ENCODE data around the gene GAPVD1. TPM values are rescaled to one million over a fixed set of nuclear protein-coding genes. Genes with fewer than 3 reads are reported as not detected.

Gene GAPVD1
- total RNA-seq, 1 donor from 2014 or later = 49.5 TPM

- Mint-ChIP-seq H3K27me3 (no peaks in the 10 kb centered on the region), H3K27ac (no peak overlapping the region), H3K4me1 (ENCODE audit: low read depth) (peaks cover 8% of the 10 kb centered on the region), H3K36me3 (ENCODE audit: insufficient read depth) (peaks cover 26% of the 10 kb centered on the region), H3K9me3 (ENCODE audit: low read depth) (no peaks in the 10 kb centered on the region), H3K4me3 (ENCODE audit: low read depth) (no peak overlapping the region)
- no peak for DNase-seq (ENCODE audit: low spot score, unreplicated experiment)
- TF ChIP-seq, protein P1, sequence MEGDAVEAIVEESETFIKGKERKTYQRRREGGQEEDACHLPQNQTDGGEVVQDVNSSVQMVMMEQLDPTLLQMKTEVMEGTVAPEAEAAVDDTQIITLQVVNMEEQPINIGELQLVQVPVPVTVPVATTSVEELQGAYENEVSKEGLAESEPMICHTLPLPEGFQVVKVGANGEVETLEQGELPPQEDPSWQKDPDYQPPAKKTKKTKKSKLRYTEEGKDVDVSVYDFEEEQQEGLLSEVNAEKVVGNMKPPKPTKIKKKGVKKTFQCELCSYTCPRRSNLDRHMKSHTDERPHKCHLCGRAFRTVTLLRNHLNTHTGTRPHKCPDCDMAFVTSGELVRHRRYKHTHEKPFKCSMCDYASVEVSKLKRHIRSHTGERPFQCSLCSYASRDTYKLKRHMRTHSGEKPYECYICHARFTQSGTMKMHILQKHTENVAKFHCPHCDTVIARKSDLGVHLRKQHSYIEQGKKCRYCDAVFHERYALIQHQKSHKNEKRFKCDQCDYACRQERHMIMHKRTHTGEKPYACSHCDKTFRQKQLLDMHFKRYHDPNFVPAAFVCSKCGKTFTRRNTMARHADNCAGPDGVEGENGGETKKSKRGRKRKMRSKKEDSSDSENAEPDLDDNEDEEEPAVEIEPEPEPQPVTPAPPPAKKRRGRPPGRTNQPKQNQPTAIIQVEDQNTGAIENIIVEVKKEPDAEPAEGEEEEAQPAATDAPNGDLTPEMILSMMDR (IDR thresholded peaks at IDR 0.05; ENCODE audit: unreplicated experiment) = no peak
Observed at GRCh38 chr9:125332527-125332926, 70.9 kb downstream of the GAPVD1 start.

DNA sequence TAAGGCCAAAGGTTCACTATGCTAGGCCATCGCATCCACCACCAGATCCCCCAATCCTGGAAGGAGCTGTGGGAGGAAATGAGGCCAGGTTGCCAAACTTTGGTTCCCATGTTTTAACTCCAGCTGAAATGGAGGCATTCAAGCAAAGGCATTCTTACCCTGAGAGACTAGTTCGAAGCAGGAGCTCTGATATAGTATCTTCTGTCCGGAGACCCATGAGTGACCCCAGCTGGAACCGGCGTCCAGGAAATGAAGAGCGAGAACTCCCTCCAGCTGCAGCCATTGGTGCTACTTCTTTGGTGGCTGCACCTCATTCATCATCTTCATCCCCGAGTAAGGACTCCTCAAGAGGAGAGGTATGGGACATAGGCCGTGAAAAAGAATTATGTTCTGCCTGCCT lies 75.6 kb downstream of the GAPVD1 start:
- no peaks in the 10 kb centered on the region for H3K4me1 Mint-ChIP-seq (ENCODE audit: low read depth)
- H3K9me3 Mint-ChIP-seq (ENCODE audit: low read depth) = no peaks in the 10 kb centered on the region
- TF ChIP-seq, protein P1 (IDR thresholded peaks at IDR 0.05; ENCODE audit: unreplicated experiment) = peak; percentile 10
- no peaks in the 10 kb centered on the region for H3K27me3 Mint-ChIP-seq
- no peak overlapping the region for H3K27ac Mint-ChIP-seq
- peaks cover 21% of the 10 kb centered on the region for H3K36me3 Mint-ChIP-seq (ENCODE audit: insufficient read depth)
- no peak for DNase-seq (ENCODE audit: low spot score, unreplicated experiment)
- no peak overlapping the region for H3K4me3 Mint-ChIP-seq (ENCODE audit: low read depth)

DNA sequence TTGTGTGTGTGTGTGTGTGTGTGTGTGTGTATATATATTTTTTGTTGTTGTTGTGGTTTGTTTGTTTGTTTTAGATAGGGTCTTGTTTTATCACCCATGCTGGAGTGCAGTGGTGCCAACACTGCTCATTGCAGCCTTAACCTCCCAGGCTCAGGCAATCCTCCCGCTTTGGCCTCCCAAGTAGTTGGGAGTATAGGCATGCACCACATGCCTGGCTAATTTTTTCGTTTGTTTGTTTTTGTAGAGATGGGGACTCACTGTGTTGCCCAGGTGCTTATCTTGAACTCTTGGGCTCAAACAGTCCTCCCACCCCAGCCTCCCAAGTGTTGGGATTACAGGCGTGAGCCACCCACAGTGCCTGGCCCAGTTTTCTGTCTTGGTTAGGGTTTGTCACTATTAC lies 77.3 kb downstream of the GAPVD1 start:
- no peak overlapping the region for H3K27ac Mint-ChIP-seq
- no peak overlapping the region for H3K4me3 Mint-ChIP-seq (ENCODE audit: low read depth)
- H3K36me3 Mint-ChIP-seq (ENCODE audit: insufficient read depth) = peaks cover 16% of the 10 kb centered on the region
- no peaks in the 10 kb centered on the region for H3K4me1 Mint-ChIP-seq (ENCODE audit: low read depth)
- no peak for DNase-seq (ENCODE audit: low spot score, unreplicated experiment)
- no peaks in the 10 kb centered on the region for H3K9me3 Mint-ChIP-seq (ENCODE audit: low read depth)
- no peaks in the 10 kb centered on the region for H3K27me3 Mint-ChIP-seq
- TF ChIP-seq, protein P1 (IDR thresholded peaks at IDR 0.05; ENCODE audit: unreplicated experiment) = no peak

- Mint-ChIP-seq H3K36me3 (ENCODE audit: insufficient read depth) (peaks cover 13% of the 10 kb centered on the region), H3K4me3 (ENCODE audit: low read depth) (no peak overlapping the region), H3K27ac (no peak overlapping the region), H3K9me3 (ENCODE audit: low read depth) (no peaks in the 10 kb centered on the region), H3K4me1 (ENCODE audit: low read depth) (peaks cover 1% of the 10 kb centered on the region), H3K27me3 (no peaks in the 10 kb centered on the region)
- TF ChIP-seq, protein P1 (IDR thresholded peaks at IDR 0.05; ENCODE audit: unreplicated experiment) = no peak
- no peak for DNase-seq (ENCODE audit: low spot score, unreplicated experiment)
Observed at GRCh38 chr9:125341566-125341965, 79.9 kb downstream of the GAPVD1 start.

DNA sequence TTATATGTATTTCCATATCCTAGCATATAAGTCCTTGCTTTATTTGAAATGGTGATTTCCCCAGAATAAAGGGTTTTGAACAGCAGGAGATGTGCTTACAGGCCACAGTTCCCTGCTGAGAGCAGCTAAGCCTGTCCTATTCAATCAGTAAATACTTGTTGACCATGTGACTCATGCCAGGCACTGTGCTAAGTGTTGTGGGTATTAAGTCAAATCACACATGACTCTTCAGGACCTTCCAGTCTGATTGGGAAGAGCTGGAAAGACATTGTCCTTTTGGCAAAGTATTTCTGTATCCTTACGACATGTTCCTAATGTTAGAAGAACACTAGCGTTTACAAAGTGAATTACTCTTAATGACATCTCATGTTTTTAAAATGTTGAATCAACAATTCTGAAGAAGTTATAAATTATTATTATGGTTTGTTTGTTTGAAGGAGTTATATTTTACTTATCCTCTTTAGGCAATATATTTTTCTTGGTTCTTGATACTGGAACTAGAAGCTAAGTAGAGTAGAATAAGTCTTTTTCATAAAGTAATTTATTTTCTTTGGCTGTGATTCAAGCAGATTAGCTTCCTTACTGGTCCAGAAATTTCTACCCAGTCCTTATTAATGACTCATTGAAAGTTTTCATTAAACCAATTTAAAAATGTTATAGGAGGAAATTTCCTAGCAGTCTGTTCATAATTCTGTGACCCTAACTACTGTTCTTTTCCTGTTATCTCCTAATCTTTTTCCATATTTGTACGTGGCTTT lies 82.1 kb downstream of the GAPVD1 start:
- Mint-ChIP-seq H3K36me3 (ENCODE audit: insufficient read depth) (peaks cover 15% of the 10 kb centered on the region), H3K27me3 (no peaks in the 10 kb centered on the region), H3K4me1 (ENCODE audit: low read depth) (peaks cover 1% of the 10 kb centered on the region), H3K9me3 (ENCODE audit: low read depth) (no peaks in the 10 kb centered on the region), H3K27ac (no peak overlapping the region), H3K4me3 (ENCODE audit: low read depth) (no peak overlapping the region)
- no peak for DNase-seq (ENCODE audit: low spot score, unreplicated experiment)
- TF ChIP-seq, protein P1 (IDR thresholded peaks at IDR 0.05; ENCODE audit: unreplicated experiment) = no peak
